ENCODE results near the gene RASIP1.
A peak's percentile ranks its signal among the peaks of the same experiment; 100 is the strongest.
"Not testable (repeated sequence)": the region's sequence is repeated elsewhere in the genome, so short reads cannot be mapped to it uniquely, and the experiment has no call there.

RASIP1 gene

DNA sequence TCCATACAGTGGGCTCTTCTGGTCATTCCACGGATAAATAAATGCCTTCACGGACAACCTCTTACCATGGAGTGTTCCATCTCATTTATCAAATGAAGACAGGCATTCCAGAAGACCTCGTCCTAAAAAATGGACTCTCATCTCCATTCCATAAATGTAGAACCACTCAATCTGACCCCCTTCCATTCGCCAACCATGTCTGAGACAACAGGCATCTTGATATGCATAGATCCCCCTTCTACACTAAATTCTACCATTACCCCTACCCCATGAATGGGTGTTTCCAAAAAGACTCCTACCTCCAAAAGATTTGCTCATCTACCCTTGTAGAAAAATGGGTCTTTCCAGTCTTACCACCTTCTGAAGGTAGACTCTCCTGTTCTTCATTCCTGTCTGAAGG is 9.0 kb downstream of the RASIP1 start:
- DNase-seq: no peak

DNA sequence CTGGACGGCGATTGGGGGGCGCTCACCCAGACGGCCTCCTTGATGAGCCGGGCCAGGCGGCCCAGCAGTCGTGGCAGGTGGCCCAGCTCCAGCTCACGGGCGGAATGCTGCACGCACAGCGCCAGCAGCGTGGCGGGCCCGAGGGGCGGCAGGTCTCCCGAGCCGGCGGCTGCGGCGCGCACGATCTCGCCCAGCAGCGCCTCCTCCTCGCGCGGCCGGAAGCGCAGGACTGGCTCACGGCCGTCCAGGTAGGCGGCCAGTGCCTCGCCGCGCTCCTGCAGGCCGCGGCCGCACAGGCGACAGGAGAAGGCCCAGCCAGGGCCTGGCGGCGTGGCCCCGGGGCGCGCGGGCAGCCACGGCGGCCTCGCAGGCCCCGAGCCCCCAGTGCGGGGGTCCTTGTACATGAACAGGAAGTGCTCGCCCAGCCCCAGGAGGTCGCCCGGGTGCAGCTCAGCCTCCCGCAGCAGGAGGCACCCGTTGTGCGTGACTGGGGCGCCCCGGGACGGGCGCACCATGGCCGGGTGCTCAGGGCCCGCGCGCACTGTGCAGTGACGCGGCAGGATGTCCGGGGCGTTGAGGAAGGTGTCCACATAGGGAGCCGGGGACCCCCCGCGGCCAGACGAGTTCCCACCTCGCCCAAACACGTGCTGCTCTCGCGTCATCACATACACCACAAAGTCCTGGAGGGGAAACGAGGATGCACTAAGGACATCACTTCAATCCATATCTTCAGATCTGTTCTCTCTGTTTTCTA is 11.3 kb downstream of the RASIP1 start:
- DNase-seq: no peak

DNA sequence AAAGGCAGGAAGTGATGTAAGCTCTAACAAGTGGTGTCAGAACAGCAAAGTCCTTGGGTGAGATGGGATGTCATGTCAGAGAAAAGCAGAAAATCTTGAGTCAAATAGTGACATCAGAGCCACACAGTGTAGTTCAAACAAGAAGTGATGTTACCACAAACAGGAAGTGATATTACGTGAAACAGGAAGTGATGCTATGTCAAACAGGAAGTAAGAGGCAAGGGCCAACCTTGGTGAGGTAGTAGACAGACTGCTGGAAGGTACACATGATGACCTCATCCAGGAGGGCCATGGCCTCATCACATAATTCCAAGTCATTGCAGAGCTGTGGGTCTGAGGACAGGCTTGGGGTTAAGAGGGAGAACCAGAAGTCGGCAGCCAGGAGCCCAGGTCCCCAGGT is 13.9 kb downstream of the RASIP1 start:
- peak; percentile 69 for DNase-seq

DNA sequence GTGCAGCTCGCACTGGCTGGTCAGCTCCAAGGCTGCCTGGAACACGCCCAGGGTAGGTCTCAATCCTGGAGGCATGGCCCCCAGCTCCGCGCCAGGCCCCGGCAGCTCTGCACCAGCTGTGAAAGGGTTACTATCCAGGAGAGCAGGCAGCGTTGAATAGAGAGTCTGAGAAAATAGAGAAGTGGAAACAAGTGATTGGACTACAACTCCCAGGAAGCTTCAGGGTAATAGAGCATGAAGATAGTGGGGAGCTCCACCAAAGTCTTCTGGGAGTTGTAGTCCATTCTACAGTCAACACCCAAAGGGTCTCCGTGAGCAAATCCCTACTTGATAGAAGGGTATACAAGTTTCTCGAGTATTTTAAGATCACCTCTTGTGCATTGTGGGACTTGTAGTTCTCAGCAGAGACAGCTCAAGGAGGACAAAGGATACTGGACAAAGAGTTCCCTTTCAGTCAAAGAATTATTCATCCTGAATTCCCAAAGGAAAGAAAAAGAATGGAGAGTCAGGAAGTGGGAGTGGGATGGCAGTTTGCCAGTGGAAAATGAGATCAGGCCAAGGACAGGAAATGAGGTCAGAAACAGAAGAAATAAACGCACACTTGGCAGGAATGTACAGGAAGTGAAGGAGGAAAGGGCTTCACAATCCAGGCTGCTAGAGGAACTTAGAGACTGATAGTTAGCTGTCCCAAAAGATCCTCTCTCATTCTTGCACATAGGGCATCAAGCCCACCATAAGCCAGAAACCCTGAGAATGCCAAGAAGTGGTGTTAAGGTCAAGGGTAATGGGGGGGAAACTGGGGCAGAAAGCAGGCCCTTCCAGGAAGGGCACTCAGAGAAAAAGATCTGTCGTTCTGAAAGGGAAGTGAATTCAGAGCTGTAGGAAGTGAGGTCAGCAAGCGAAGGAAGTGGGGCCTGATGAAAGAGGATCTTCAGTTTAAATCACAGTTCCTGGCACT is 15.3 kb downstream of the RASIP1 start:
- peak; percentile 66 for DNase-seq

DNA sequence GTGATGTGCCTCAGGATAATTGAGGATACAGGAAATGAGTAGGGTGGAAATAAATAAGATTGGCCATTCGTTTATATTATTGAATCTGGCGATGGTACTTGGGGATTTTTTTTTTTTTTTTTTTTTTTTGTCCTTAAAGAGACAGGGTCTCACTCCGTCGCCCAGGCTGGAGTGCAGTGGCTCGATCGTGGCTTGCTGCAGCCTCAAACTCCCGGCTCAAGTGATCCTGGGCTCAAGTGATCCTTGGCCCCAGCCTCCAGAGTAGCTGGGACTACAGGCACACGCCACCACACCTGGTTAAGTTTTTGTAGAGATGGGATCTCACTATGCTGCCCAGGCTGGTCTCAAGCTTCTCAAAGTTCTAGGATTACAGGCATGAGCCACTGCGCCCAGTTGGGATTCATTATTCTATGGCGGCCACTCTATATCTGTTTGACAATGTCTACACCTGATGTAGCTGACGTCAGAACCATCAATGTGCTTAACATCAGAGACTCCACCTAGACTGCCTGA is 18.2 kb downstream of the RASIP1 start:
- no peak for DNase-seq

DNA sequence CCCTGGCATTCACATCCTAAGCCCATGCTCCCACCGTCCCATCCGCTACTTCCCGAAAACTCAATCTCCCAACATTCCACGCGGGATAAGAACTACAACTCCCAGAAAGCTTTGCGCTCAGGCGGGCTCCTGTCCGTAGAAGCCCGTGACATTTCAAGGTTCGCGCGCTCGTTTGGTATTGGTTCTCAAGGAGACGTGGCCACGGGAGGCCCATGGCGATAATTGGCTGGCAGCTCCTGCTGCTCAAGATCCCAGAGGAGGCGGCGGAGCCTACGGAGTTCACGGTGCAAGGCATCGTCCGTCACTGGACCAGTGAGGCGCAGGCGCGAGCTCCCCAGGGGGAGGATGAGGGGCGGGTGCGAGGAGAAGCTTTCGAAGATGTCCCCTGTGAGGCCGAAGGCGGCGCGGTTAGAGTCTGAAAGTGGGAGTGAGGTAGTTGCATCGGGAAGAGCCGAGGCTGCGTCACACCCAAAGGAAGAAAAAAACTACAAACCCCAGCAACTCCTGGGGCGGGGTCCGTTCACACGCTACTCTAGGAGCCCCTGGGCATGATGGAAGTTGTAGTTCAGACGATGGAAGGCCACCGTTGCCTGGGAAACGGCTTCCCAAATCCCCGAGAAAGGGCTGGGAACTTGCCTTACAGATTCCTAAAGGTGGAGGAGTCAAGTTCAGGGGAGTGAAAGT is 19.7 kb downstream of the RASIP1 start:
- peak; percentile 97 for DNase-seq

DNA sequence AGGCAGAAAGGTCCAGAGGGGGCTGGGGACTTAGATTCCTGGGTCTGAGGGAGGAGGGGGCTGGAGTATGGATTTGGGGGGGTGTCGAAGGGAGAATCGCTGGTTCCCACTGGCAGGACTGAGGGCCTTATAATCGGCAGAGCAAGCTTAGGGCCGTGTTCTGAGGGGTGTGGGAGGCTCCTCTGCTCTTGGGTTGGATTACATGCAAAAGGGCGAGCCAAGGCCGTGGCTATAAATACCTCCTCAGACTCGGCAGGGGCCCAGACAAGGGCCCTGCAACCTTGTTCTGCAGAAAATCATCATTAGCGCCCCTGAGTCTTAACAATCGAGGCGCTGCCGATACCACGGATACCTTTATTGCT is 20.2 kb downstream of the RASIP1 start:
- DNase-seq: no peak

DNA sequence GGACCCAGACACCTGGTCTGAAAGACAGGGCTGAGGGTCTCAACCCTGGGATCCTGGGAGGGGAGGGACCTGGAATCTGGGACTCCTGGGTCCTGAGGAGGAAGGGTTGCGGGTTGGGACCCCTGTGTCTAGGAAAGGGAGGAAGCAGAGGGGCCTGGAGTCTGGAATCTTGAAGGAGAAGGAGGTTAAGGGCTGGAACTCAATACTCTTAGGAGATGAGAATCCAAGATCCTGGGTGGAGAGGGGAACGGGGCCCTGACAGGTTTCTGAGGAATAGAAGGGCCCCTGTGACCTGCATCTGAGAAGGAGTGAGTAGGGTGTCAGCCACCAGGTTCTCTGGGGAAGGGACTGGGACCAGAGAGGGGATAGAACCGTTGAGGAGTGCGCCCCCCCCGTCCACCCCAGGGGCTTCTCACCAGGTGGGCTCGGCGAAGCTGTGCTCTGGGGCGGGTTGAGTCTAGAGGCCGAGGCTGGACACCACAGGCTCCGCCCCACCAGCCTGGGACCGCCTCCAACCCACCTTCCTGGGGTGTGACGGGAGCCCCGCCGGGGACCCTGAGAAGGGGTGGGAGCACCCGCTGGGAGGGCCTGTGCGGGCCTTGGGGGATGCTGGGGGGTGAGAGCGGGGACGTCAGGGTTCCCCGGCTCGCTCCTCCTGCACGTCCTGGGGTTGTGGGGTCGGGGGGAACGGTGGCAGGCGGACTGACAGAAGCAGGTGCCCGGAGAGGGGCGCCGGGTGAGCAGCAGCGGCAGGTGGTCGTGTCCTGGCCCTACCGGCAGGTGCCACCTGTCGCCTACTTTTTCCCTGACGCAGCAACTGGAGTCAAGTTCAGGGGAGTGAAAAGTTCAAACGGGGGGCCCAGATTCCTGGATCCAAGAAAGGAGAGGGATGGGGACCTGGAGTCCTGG is 20.9 kb downstream of the RASIP1 start, which contains the start of gene MAMSTR:
TSS of gene MAMSTR (minus strand) at position 463 of the 909 bp plus-strand sequence. CDS start 694 bp downstream, outside the sequence.
- DNase-seq: no peak

DNA sequence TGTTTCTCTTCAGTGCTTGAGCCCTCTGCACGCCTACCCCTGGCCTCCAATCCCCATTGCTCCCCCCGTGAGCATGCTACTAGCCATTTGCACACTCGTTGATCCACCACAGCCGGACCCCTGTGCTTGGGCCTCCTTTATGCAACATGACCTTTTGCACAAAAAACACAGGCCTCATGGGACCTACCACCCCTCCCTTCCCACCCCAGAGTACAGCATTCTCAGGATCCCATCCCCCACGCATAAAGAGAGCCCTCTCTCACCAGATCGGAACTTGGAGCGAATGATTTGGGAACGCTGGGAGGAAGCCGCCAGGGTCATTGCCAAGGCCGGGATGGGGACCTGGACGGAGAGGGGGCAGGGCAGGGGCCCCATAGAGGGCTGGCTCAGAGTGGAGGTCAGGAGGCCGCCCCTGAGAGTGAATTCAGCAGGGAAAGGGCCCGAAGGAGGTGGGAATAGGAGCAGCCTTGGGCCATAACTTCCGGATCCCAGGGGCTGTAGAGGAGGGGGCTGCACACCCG is 21.6 kb downstream of the RASIP1 start:
- DNase-seq: no peak

DNA sequence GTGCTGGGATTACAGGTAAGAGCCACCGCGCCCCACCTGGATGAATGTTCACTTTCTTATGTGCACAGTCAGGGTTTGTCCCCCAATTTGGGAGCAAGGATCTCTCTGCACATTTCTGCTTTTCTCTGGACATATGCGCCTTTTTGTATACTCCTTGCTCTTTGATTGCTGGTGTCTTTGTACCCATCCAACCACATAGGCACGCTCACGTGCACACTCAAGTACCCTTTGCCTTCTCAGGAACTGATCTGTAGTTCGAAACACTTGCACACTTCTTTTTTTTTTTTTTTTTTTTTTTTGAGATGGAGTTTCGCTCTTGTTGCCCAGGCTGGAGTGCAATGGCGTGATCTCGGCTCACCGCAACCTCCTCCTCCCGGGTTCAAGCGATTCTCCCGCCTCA is 22.3 kb downstream of the RASIP1 start:
- not testable (repeated sequence) for DNase-seq

DNA sequence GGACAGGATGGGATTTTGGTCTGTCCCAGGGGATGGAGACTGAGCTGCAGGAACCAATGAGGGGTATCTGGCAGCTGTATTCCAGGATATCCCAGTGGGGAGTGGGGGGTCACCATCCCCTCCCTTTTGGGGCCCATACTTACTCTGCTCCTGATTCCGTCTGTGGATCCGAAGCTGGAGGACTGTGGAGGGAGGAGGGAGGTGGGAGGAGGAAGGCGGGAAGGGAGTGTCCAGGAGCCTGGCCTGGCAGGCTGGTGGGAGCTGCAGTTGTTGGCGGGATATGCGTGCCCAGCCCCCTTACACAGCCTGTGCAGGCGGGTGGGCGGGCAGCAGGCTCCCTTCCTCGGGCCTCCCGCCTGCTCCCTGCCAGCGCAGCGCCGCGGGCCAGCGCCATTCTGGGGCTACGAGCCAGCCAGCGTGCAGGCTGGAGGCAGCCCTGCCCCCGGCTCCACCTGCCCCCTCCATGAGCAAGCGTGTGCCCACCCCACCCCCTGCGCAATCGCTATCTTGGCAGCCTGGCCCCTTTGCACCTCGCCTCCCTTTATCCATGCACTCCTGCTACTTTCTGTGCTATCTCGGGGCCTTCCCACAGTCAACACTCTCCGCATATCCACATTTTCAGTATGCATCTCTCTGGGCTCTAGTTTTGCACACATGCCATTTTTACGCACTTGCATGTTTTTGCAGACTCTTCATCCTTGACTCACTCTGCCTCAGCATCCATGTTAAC is 23.7 kb downstream of the RASIP1 start:
- no peak for DNase-seq

DNA sequence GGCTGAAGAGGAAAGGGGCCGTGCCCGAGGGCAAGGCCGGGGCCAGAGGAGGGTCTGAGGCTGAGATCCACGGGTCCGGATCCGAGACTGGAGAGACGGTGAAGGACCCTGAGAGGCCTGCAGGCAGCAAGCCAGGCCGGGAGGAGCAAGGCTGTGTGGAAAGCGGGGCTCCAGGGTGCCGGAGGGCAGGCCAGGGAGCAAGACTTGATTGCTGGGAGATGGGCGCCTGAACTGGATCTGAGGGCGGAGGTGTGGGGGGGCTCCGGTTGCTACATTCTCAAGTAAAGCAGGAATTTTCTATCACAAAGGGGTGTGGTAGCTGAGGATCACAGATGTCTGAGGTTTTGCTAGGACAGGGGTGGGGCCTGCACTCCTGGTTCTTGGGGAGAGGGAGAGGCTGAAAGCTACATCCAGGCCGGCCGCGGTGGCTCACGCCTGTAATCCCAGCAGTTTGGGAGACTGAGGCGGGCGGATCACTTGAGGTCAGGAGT is 24.7 kb downstream of the RASIP1 start:
- no peak for DNase-seq

DNA sequence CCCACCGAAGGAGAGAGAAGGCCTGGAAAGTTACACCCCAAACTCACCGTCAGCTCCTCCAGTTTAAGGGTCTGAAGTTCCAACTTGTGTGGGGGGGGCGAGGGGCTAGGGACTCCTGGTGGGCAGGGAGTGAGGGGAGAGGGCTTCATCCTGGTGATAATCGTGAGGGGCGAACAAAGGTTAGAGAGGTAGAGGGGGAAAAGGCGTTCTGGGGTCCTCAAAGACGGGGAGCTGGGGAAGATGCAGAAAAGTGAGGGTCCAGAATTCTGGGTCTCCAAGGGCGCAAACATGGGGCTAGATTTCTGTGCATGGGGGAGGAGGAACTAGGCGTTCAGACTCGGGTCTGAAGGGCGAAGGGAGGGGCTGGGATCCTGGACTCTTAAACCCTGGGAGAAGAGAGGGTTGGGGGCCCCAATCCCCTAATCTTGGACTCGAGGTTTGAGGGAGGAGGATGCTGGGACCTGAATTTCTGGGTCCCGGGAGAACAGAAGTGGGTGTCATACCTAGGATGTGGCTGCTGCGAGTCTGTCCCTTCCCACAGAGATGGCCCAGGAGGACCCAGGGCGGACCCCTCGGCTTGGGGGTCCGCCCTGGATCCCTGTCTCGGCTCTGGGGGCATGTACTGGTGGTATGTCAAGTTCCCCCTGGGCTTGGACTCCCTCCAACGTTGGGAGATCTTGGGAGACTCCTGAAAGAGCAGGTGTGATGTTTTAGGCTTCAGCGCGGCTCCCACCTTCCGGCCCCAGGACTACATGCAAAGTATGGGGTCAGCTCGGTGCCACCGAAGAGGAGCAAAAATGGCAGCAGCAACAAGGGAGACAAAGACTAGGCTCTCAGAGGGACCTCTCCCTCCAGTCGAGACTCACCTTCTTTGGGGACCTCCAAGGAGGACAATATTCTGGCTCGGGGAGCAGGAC is 25.4 kb downstream of the RASIP1 start:
- DNase-seq: no peak

DNA sequence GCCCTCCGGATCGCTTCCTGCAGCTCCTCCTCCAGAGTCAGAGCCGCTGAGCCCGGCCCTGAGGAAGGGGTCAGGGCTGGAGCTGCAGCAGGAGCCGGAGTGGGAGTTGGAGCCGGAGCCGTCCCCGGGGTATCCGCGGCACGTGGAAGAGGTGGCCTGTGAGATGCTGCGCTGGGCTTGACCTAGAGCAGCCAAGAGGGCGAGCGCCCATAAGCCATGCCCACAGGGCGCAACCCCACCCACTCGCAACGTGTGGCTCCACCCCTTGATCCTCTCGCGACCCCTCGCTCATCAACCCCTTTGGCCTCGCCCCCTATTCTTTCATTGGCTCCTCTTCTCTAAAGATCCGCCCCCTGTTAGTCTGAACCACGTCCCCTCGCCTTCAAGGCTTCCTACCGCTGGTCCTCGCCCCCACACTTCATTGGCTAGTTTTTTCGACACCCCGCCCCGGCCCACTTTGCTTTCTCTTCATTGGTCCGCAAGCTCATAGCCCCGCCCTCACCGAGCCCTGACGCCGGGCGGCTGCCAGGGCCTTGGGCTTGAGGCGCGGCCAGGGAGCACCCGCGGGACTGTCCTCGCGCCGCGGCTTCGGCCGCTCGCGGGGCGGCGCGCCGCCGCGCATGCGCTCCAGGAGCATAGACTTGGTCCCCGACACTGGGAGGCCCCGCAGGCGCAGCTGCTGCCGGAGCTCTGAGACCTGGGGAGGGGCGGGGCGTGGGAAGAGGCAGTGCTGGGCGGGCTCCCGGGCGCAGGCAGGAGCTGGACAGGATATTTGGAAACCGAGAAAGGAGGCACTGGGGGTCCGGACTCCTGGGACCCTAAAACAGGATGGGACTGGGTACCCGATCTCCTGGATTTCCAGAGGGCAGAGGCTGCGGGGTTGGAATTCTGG is 26.3 kb downstream of the RASIP1 start:
- peak; percentile 99 for DNase-seq

DNA sequence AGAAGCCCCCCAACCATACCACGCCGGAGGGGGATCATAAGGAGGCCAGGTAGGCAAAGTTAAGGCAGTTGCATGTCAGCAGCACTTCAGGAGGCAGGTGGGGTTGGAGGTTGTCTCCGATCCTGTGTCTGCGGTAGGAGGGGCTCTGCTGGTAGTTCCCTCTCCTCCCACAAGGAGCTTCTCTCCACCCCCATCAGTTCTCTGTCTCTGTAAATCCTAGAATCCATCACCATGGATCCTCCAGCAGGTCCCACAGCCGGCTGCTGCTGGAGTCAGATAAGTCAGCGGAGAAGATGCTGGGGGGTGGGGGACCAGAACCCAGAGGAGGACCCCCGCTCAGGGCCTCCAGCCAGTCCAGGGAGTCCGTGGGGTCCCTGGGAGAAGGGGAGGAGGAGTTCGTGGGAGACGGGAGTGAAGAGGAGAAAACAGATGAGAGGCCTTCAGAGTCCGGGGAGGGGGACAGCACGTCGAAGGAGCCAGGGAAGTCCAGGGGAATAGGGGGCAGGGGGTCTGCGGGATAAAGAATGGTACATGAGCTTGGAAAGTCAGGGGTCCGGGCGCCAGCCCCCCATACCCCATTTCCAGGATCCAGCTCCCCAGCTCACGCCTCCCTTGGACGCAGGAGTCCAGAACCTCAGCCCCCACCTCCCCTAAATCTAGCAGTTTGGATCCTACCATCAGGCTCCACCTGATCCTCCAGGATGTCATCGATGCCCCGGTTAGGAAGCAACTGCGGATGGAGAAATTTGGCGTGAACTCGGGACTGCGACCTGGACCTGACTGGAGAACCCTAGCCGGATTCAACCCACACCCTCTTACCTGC is 27.2 kb downstream of the RASIP1 start:
- DNase-seq: no peak

DNA sequence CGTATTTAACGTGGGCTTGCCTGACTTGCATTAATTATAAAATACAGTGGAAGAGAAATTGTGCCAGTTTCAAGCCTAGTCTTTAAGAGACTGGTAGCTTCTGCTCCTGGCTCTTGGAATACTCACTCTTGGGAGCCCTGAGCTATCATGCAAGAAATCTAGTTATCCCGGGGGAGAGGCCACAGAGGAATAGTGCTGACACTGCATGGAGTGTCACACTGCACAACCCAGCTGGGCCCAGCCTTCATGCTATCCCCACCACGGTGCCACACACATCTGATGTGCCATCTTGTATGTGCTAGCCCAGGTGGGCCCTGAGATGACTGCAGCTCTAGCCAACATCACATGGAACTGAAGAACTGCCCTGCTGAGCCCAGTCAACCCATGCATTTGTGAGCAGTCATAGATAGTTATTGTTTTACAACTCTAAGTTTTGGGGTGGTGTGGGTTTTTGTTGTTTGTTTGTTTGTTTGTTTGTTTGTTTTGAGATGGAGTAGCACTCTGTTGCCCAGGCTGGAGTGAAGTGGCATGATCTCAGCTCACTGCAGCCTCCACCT is 29.2 kb downstream of the RASIP1 start:
- no peak for DNase-seq

DNA sequence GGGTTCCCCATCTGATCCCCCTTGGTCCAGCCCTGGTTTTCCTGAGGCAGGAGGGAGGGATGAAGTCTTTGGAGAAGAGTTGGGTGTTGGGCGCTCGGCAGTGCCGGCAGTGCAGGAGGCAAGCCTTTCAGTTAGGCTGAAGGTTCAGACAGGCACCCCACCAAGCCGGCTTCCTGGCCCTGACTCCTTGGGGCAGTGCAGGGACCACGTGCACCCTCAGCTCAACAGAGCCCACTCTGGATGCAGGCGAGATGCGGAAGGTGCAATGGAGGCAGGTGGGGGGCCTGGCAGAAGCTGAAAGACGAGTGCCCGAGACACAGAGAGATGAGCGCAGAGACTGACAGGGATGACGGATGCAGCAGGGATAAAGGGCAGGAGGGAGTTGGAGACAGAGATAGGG is 31.9 kb downstream of the RASIP1 start:
- no peak for DNase-seq
